ENCODE measurements around the gene RAD51B. TPM values are rescaled to one million over a fixed set of nuclear protein-coding genes. Genes with fewer than 3 reads are reported as not detected.

RAD51B gene
- total RNA-seq, 1 experiment from 2014 or later: 28.9 TPM

DNA sequence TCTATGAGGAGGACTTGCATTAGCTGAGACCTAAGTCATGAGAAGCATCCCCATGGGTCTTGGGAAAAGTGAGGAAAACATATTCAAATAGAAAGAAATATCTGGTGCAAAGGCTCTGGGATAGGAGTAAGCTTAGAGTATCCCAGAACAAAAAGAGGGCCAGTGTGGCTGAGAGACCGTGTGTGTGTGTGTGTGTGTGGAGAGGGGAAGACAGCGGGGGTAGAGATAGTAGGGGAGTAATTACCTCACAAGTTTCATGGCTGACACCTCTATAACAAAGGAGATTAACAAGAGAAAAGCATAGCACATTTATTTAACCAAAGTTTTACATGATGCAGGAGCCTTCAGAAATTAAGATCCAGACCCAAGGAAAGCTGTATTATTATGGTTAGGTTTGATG lies 440.5 kb downstream of the RAD51B start:
- in situ Hi-C loops (cut with HindIII; ENCODE audit: low pct_unique_long_range_greater_than_20kb, low sequenced_read_pairs): no loop called here
- DNase-seq (ENCODE audit: low read depth, low spot score): no peak

DNA sequence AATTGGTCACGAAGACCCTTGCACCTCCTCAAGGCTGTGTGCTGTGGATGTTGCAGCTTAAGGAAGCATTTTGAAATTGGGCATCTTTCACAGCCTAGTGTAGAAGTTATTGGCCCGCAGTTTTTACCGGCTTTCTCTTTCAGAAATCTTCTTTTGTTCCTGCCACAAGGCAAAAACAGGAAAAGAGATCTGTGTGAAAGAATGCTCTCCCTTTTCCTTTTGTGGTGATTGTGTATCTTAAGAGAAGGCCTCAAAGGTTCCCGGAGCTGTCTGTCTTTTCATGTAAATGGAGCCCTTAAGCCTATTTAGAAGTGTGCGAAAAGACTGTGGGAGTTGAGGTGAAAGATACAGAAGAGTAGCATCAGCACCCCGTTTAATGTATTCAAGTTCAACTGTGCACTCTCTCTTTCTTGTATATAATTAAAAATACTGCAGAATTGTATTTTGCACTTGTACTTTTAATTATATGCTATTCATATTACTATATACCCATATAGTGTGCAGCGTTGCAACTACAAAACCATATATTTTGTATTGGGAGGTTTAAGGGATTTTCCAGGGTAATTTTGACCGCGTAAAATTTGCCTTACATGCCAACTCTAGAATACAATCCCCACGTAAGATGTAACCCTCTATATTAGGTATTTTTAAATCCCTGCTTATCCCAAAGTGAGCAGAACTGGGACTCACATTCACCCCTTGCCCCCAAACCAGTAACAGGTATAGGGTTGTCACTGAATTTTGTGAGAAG lies 441.7 kb downstream of the RAD51B start:
- in situ Hi-C loops (cut with HindIII; ENCODE audit: low pct_unique_long_range_greater_than_20kb, low sequenced_read_pairs): no loop called here
- no peak for DNase-seq (ENCODE audit: low read depth, low spot score)

- in situ Hi-C loops (cut with HindIII; ENCODE audit: low pct_unique_long_range_greater_than_20kb, low sequenced_read_pairs): no loop called here
- no peak for DNase-seq (ENCODE audit: low read depth, low spot score)
Observed at GRCh38 chr14:68262567-68262966, 443.0 kb downstream of the RAD51B start.

GRCh38 chr14:68263563-68264259 lies 444.1 kb downstream of the RAD51B start:
- in situ Hi-C loops (cut with HindIII; ENCODE audit: low pct_unique_long_range_greater_than_20kb, low sequenced_read_pairs): no loop called here
- no peak for DNase-seq (ENCODE audit: low read depth, low spot score)

DNA sequence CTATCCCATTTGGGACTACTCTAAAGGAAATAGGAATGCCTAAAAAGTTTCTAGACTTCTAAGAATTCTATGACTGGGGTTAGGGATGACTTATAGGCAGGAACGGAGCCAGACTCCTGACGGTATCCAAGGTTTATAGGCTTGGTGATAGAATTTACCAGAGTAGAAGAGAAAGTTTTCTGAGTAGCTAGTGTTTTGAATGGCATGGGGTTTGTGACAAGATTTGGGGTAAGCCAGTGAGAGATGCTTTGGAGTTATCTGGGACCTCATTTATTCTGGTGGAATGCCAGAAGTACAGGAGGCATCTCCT lies 444.6 kb downstream of the RAD51B start:
- in situ Hi-C loops (cut with HindIII; ENCODE audit: low pct_unique_long_range_greater_than_20kb, low sequenced_read_pairs): no loop called here
- DNase-seq (ENCODE audit: low read depth, low spot score): no peak

DNA sequence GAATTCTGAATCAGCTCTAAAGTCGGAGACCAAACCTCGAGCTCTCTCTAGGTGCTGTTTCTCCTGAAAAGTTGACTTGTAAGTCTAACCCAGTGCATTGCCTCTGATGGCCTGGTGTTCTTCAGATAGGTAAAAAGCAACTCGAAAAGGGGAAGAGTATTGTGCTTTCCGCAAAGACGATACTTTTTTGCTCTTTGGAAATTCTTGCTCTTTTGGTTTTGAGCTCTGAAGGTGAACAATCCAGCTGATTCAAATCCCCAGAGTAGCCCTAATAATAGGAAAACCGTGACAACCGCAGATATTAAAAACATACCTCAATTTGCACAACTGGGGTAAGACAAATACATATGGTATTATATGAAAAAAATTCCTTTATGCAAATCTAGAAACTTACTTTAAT lies 447.4 kb downstream of the RAD51B start:
- no peak for DNase-seq (ENCODE audit: low read depth, low spot score)
- in situ Hi-C loops (cut with HindIII; ENCODE audit: low pct_unique_long_range_greater_than_20kb, low sequenced_read_pairs): no loop called here

- in situ Hi-C loops (cut with HindIII; ENCODE audit: low pct_unique_long_range_greater_than_20kb, low sequenced_read_pairs): no loop called here
- no peak for DNase-seq (ENCODE audit: low read depth, low spot score)
Observed at GRCh38 chr14:68268197-68268596, 448.6 kb downstream of the RAD51B start.

- in situ Hi-C loops (cut with HindIII; ENCODE audit: low pct_unique_long_range_greater_than_20kb, low sequenced_read_pairs): no loop called here
- DNase-seq (ENCODE audit: low read depth, low spot score): no peak
Observed at GRCh38 chr14:68268719-68269118, 449.1 kb downstream of the RAD51B start.

- in situ Hi-C loops (cut with HindIII; ENCODE audit: low pct_unique_long_range_greater_than_20kb, low sequenced_read_pairs): no loop called here
- peak; percentile 16 for DNase-seq (ENCODE audit: low read depth, low spot score)
Observed at GRCh38 chr14:68269136-68269927, 449.8 kb downstream of the RAD51B start.

DNA sequence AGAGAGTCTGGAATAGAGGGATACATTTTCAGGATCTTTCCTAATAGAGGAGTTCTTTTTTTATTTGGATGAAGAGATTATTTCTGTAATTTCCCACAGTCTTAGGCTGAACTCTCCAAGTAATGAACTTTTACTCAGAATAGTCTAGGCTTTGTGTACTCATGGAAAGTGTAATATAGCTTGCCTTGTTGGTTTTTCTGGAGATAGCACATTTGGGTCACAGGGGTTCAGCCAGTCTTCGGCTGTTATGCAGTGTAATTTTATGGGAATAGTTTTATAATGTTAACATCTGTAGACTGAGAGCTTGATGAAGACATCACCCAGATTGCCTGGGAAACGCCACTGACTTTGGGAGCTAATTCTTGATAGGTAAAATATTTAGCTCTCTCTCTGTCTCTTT lies 450.8 kb downstream of the RAD51B start:
- in situ Hi-C loops (cut with HindIII; ENCODE audit: low pct_unique_long_range_greater_than_20kb, low sequenced_read_pairs): no loop called here
- DNase-seq (ENCODE audit: low read depth, low spot score): no peak

DNA sequence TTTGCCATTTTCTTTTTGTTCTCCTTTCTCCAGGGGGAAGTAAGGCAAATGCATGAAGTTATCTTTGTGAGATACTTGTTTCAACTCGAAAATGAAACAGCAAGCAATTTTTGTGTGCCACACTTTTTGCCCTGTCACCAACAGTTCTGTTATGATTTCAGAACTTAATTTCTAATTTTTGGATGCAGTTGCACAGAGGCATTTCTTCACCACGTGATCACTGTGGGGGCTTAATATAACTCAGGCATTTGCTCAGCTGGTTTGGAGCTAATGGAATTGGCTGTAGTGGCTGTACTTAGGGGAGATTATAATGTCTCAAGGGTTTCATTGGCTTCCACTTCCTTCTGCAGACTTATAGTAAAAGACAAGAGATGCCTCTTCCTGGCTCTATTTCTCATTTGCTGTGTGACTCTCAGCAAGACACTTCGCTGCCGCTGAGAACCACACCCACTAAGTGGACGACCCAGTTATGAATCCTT lies 452.4 kb downstream of the RAD51B start:
- no peak for DNase-seq (ENCODE audit: low read depth, low spot score)
- in situ Hi-C loops (cut with HindIII; ENCODE audit: low pct_unique_long_range_greater_than_20kb, low sequenced_read_pairs): no loop called here

GRCh38 chr14:68273413-68273812 lies 453.8 kb downstream of the RAD51B start:
- DNase-seq (ENCODE audit: low read depth, low spot score): no peak
- in situ Hi-C loops (cut with HindIII; ENCODE audit: low pct_unique_long_range_greater_than_20kb, low sequenced_read_pairs): no loop called here

GRCh38 chr14:68274725-68275124 lies 455.1 kb downstream of the RAD51B start:
- in situ Hi-C loops (cut with HindIII; ENCODE audit: low pct_unique_long_range_greater_than_20kb, low sequenced_read_pairs): no loop called here
- no peak for DNase-seq (ENCODE audit: low read depth, low spot score)

DNA sequence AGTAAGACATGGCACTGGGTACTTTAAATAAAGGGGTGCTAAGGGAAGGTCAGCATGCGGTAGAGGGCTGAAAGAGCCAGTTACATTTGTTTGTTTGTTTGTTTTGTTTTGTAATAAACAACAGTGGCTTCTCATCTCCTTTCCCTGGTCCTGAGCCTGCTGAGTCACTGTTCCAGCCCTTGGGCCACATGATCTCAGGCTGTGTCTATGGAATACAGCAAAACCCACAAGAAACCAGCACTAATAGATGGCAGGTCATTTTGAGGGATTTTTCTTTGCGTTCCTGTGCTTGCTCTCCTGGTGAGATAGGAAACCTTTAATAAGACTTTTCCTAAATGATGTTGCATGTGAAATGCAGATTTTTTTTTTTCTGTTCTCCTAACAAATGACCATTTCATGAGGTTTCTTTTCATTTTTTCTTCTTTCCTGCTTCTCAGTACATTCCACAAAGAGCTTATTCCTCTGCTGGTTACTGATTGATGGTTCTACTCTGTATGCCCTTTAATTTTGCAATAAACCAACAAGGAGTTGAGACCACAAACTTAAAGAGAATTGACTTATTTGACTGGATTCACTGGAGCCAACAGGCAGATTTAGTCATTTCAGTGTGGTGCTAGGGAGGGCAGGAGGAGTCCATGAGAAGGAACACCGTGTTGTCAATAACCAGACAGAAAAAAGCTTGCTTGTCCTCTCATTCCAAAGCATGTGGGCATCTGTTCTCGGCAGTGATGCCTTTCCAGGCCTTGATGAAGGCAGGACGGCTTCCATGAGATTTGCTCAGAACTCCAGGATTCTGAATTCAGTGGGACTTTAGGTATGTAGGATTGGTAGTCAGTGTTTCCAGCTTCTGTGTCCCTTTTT lies 459.2 kb downstream of the RAD51B start:
- peak; percentile 78 for DNase-seq (ENCODE audit: low read depth, low spot score)
- in situ Hi-C loops (cut with HindIII; ENCODE audit: low pct_unique_long_range_greater_than_20kb, low sequenced_read_pairs): no loop called here

GRCh38 chr14:68279437-68279720 lies 459.8 kb downstream of the RAD51B start:
- in situ Hi-C loops (cut with HindIII; ENCODE audit: low pct_unique_long_range_greater_than_20kb, low sequenced_read_pairs): no loop called here
- DNase-seq (ENCODE audit: low read depth, low spot score): no peak

- no peak for DNase-seq (ENCODE audit: low read depth, low spot score)
- in situ Hi-C loops (cut with HindIII; ENCODE audit: low pct_unique_long_range_greater_than_20kb, low sequenced_read_pairs): no loop called here
Observed at GRCh38 chr14:68279777-68280233, 460.2 kb downstream of the RAD51B start.

- no peak for DNase-seq (ENCODE audit: low read depth, low spot score)
- in situ Hi-C loops (cut with HindIII; ENCODE audit: low pct_unique_long_range_greater_than_20kb, low sequenced_read_pairs): no loop called here
Observed at GRCh38 chr14:68281497-68281896, 461.9 kb downstream of the RAD51B start.

Data from SK-MEL-5 (cell line).